Uterus (tissue), 2 donors: Measurements from ENCODE around the gene RAP1A.

Experiments used
- POLR2A ChIP-seq, 2 donors: fragments of 450-650 bp; IDR thresholded peaks; one replicate each; pipeline ENCODE4 v1.6.1; 2016; ENCODE audit warnings: antibody characterized with exemption in 2 of 2, mild to moderate bottlenecking in 1 of 2, moderate library complexity in 1 of 2
- TF ChIP-seq, protein P1 (sequence below), 4 experiments: fragments of 200-600 bp in 2 of 4; fragments of 450-650 bp in 2 of 4; sonication (generic) in 2 of 4; IDR thresholded peaks; one replicate each; pipeline ENCODE4 v1.5.1; 2016 to 2019; ENCODE audit warnings: antibody characterized with exemption in 4 of 4, mild to moderate bottlenecking in 2 of 4, moderate library complexity in 1 of 4

DNA sequence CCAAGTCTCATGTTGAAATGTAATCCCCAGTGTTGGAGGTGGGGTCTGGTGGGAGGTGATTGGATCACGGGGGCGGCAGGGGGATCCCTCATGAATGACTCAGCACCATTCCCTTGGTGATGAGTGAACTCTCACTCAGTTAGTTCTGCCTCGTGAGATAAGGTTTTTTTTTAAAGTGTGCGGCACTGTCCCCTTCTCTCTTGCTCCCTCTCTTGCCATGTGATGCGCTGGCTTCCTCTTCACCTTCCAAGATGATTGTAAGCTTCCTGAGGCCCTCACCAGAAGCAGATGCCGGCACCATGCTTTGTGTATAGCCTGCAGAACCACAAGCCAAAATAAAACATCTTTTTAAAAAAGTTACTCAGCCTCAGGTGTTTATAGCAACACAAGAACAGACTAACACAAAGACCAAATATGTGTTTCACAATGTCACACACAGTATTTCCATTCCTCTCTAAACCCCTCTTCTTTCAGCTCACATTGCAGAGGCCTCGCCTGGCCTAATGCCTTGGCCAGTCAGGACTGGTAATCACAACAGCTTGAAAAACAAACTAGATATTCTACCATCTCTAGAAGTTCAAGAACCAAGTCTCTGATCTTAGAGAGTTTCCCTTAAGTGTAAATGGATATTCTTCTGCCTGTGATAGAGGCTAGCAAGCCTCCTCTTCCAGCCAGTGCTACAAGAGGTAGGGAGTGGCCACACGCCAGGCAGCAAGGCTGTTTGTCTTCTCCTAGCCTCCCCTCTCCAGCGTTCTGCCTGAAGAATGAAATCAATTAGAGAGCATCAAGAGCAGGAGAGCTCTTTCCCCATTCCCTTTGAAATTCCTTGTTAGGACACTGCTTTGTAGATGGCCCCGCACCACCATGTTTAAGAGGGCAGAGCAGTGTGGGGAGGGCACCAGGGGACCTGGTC, 19.6 kb upstream of the RAP1A start:
- TF ChIP-seq, protein P1, sequence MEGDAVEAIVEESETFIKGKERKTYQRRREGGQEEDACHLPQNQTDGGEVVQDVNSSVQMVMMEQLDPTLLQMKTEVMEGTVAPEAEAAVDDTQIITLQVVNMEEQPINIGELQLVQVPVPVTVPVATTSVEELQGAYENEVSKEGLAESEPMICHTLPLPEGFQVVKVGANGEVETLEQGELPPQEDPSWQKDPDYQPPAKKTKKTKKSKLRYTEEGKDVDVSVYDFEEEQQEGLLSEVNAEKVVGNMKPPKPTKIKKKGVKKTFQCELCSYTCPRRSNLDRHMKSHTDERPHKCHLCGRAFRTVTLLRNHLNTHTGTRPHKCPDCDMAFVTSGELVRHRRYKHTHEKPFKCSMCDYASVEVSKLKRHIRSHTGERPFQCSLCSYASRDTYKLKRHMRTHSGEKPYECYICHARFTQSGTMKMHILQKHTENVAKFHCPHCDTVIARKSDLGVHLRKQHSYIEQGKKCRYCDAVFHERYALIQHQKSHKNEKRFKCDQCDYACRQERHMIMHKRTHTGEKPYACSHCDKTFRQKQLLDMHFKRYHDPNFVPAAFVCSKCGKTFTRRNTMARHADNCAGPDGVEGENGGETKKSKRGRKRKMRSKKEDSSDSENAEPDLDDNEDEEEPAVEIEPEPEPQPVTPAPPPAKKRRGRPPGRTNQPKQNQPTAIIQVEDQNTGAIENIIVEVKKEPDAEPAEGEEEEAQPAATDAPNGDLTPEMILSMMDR (IDR thresholded peaks at IDR 0.05) = no peak
- no peak for TF ChIP-seq POLR2A (IDR thresholded peaks at IDR 0.05)
